A549 (cell line): Measurements from ENCODE around the gene SLC38A11. TPM values are rescaled to one million over a fixed set of nuclear protein-coding genes. Genes with fewer than 3 reads are reported as not detected.

Experiments
- ATAC-seq, 2 experiments: fragments of 200-7000 bp in 1 of 2; fragments of >200 bp in 1 of 2; cut with Nextera tagmentation in 1 of 2; cut with Tn5 transposase in 1 of 2; 3 replicates each; pipeline versions ENCODE4 v1.8.0 to v1.9.1; 2018 to 2020; ENCODE audit warnings: mild to moderate bottlenecking in 1 of 2, moderate library complexity in 1 of 2
- CTCF ChIA-PET: fragments of 300-600 bp; sonication (Branson Sonifier 250); formaldehyde crosslinking; extraction: SDS; loops from one replicate; lab custom pipeline; 2021; ENCODE audit warnings: antibody characterized with exemption, inconsistent platforms; lab: Yijun Ruan, JAX
- POLR2A ChIA-PET: fragments of 350-600 bp; formaldehyde crosslinking; extraction: SDS; loops from one replicate; lab custom pipeline; 2021; ENCODE audit warnings: antibody characterized with exemption, inconsistent platforms; lab: Yijun Ruan, JAX
- DNase-seq, 2 experiments: peaks; one replicate each; pipeline versions ENCODE4 v3.0.0 to v3.0.0-alpha.2; 2011 to 2016; ENCODE audit warnings: low read depth in 1 of 2, low spot score in 1 of 2
- FAIRE-seq: peaks from 2 replicates; lab custom pipeline; 2011; peaks lifted over from hg19 to GRCh38; lab: Jason Lieb, UNC
- H3K27ac ChIP-seq, 2 experiments: fragments of >200 bp; sonication (Bioruptor Twin); formaldehyde crosslinking; 3 replicates each; pipeline ENCODE4 v1.5.1; 2016 to 2017
- H3K4me1 ChIP-seq: fragments of >200 bp; sonication (Bioruptor Twin); formaldehyde crosslinking; 3 replicates; pipeline ENCODE4 v1.6.1; 2016
- H3K4me2 ChIP-seq: fragments of >200 bp; sonication (Bioruptor Twin); formaldehyde crosslinking; 3 replicates; pipeline ENCODE4 v1.6.1; 2016
- H3K4me3 ChIP-seq: fragments of >200 bp; sonication (Bioruptor Twin); formaldehyde crosslinking; 3 replicates; pipeline ENCODE4 v1.5.1; 2016
- H3K9me3 ChIP-seq: fragments of >200 bp; sonication (Bioruptor Twin); formaldehyde crosslinking; 3 replicates; pipeline ENCODE4 v1.6.1; 2016
- BHLHE40 ChIP-seq: IDR thresholded peaks from 2 replicates; pipeline ENCODE4 v1.6.1; 2012; ENCODE audit warnings: low read depth, low read length, inconsistent platforms
- CBX2 ChIP-seq: fragments of 200-600 bp; sonication (generic); IDR thresholded peaks from 2 replicates; pipeline ENCODE4 v1.6.1; 2016; ENCODE audit warnings: low read depth, mild to moderate bottlenecking, borderline replicate concordance
- CHD2 ChIP-seq: fragments of 150-350 bp; IDR thresholded peaks from 2 replicates; pipeline ENCODE4 v1.6.1; 2014; ENCODE audit warnings: low read length; ENCODE audit not compliant: partially characterized antibody
- CTCF ChIP-seq: fragments of >200 bp; sonication (Bioruptor Twin); formaldehyde crosslinking; IDR thresholded peaks from 3 replicates; pipeline ENCODE4 v1.5.1; 2016
- ESRRA ChIP-seq: fragments of 150-350 bp; IDR thresholded peaks from 2 replicates; pipeline ENCODE4 v1.6.1; 2014; ENCODE audit warnings: mild to moderate bottlenecking, low read length, borderline replicate concordance
- HDAC2 ChIP-seq: fragments of 200-600 bp; sonication (generic); IDR thresholded peaks from 2 replicates; pipeline ENCODE4 v1.6.1; 2016
- HES2 ChIP-seq: fragments of >200 bp; sonication (Bioruptor Twin); formaldehyde crosslinking; IDR thresholded peaks from 2 replicates; pipeline ENCODE4 v1.6.1; 2016
- HMGXB4 ChIP-seq: fragments of 250-450 bp; sonication (Bioruptor Pico); IDR thresholded peaks from 2 replicates; pipeline ENCODE4 v1.5.0; 2021; ENCODE audit warnings: mild to moderate bottlenecking, moderate library complexity, borderline replicate concordance
- MAFK ChIP-seq: fragments of 450-650 bp; IDR thresholded peaks from 2 replicates; pipeline ENCODE4 v1.6.1; 2014; ENCODE audit not compliant: partially characterized antibody
- MAX ChIP-seq: IDR thresholded peaks from 2 replicates; pipeline ENCODE4 v1.6.1; 2012
- NPAS2 ChIP-seq: fragments of 250-450 bp; sonication (Bioruptor Pico); IDR thresholded peaks from 2 replicates; pipeline ENCODE4 v1.8.0; 2022; ENCODE audit warnings: mild to moderate bottlenecking, moderate library complexity, borderline replicate concordance
- NR3C1 ChIP-seq: fragments of >200 bp; sonication (Bioruptor Twin); formaldehyde crosslinking; IDR thresholded peaks from 3 replicates; pipeline ENCODE4 v1.6.1; 2017
- PHF8 ChIP-seq: fragments of 200-600 bp; sonication (generic); IDR thresholded peaks from 2 replicates; pipeline ENCODE4 v1.6.1; 2016; ENCODE audit warnings: low read depth, mild to moderate bottlenecking, antibody characterized with exemption, moderate library complexity, borderline replicate concordance
- RAD21 ChIP-seq, 2 experiments: fragments of >200 bp in 1 of 2; sonication (Bioruptor Twin) in 1 of 2; formaldehyde crosslinking in 1 of 2; IDR thresholded peaks in 1 of 2; conservative IDR thresholded peaks in 1 of 2; 2 replicates in 1 of 2; 3 replicates in 1 of 2; pipeline ENCODE4 v1.6.1; 2012 to 2018; ENCODE audit warnings: inconsistent platforms in 1 of 2
- RARB ChIP-seq: fragments of 250-450 bp; sonication (Bioruptor Pico); IDR thresholded peaks from 2 replicates; pipeline ENCODE4 v1.8.0; 2021; ENCODE audit warnings: mild to moderate bottlenecking, moderate library complexity
- REST ChIP-seq: fragments of 200-600 bp; sonication (generic); IDR thresholded peaks from 2 replicates; pipeline ENCODE4 v1.6.1; 2016; ENCODE audit warnings: antibody characterized with exemption, mild to moderate bottlenecking, moderate library complexity
- SMC3 ChIP-seq: fragments of >200 bp; sonication (Bioruptor Twin); formaldehyde crosslinking; IDR thresholded peaks from 3 replicates; pipeline ENCODE4 v1.6.1; 2018; ENCODE audit warnings: inconsistent platforms
- SREBF2 ChIP-seq: fragments of 450-650 bp; IDR thresholded peaks from 2 replicates; pipeline ENCODE4 v1.6.1; 2014; ENCODE audit warnings: mild to moderate bottlenecking, moderate library complexity
- USF2 ChIP-seq: fragments of 450-650 bp; IDR thresholded peaks from 2 replicates; pipeline ENCODE4 v1.6.1; 2014; ENCODE audit warnings: antibody characterized with exemption
- ZNF302 ChIP-seq: fragments of 250-450 bp; sonication (Bioruptor Pico); IDR thresholded peaks from 2 replicates; pipeline ENCODE4 v1.9.0; 2021; ENCODE audit warnings: inconsistent platforms, mild to moderate bottlenecking, moderate library complexity
- WGBS: methylation state at CpG from one replicate; pipeline ENCODE4 v1.1.6; 2017; ENCODE audit errors: missing lambda C conversion rate; 5-methylcytosine and 5-hydroxymethylcytosine counted together
- polyA plus RNA-seq, 4 experiments: library from polyadenylated mRNA; depleted of rRNA in 3 of 4; stranded (reverse); fragments of >200 nt; fragmentation: RNase III in 1 of 4; extraction: RNeasy Plus Mini Kit Qiagen cat#74134 plus additional on column Dnase treatment in 1 of 4; gene quantifications; 2 replicates in 3 of 4; 3 replicates in 1 of 4; pipeline ENCODE4 v1.2.3, GENCODE V29; 2011 to 2017

The SLC38A11 gene
- polyA plus RNA-seq, 2 of the 4 experiments (the other 2 are of a cell fraction), result 0.05 to 0.22 TPM

- Histone ChIP-seq H3K4me2 (no peak overlapping the region), H3K4me1 (no peaks in the 10 kb centered on the region), H3K9me3 (no peaks in the 10 kb centered on the region), H3K4me3 (no peak overlapping the region), H3K27ac (no peak overlapping the region)
- WGBS, result 42% methylated on average over 4 of the region's 4 CpGs
- TF ChIP-seq USF2, result no peak
- no peak for TF ChIP-seq CTCF
- no peak for TF ChIP-seq NPAS2 (CRISPR knock-in tag)
- TF ChIP-seq HDAC2, result no peak
- TF ChIP-seq ESRRA, result no peak
- TF ChIP-seq REST, result no peak
- no peak for TF ChIP-seq SREBF2
- TF ChIP-seq MAX, result no peak
- TF ChIP-seq NR3C1, result no peak
- TF ChIP-seq HMGXB4 (CRISPR knock-in tag), result no peak
- TF ChIP-seq RAD21 (conservative IDR thresholded peaks at IDR 0.05 in 1 of 2, IDR thresholded peaks at IDR 0.05 in 1 of 2), result no peak
- no peak for TF ChIP-seq BHLHE40
- TF ChIP-seq SMC3, result no peak
- no peak for TF ChIP-seq CBX2
- TF ChIP-seq MAFK, result no peak
- TF ChIP-seq RARB (CRISPR knock-in tag), result no peak
- TF ChIP-seq CHD2, result no peak
- no peak for TF ChIP-seq ZNF302 (CRISPR knock-in tag)
- TF ChIP-seq HES2, result no peak
- TF ChIP-seq PHF8, result no peak
- no peak for FAIRE-seq
- ChIA-PET CTCF (interaction anchor here (0.6 to 3.6 kb wide), 4 partner anchors 13 to 501 kb away, joined by 3 to 15 read pairs (median 3); partner anchors contain the start of gene COBLL1), POLR2A (no interaction called here)
- DNase-seq, result no peak
- ATAC-seq, result no peak
These were observed 64.8 kb downstream of the SLC38A11 start for GRCh38 chr2:164890544-164890943.
